Gastrocnemius medialis (tissue), 4 donors: ENCODE results near the gene ATG7. TPM values are rescaled to one million over a fixed set of nuclear protein-coding genes. Genes with fewer than 3 reads are reported as not detected.

Source experiments
- ATAC-seq, 2 donors: fragments of 150-250 bp; one replicate each; pipeline ENCODE4 v1.9.1; 2016
- DNase-seq, 2 donors: peaks; one replicate each; pipeline ENCODE4 v3.0.0-alpha.2; 2019
- H3K27ac ChIP-seq, 4 donors: fragments of 200-600 bp; sonication (generic); 1 replicate in 1 of 4; 2 replicates in 3 of 4; pipeline ENCODE4 v1.5.1; 2016 to 2018; ENCODE audit warnings: mild to moderate bottlenecking in 2 of 4, moderate library complexity in 1 of 4
- H3K27me3 ChIP-seq, 3 donors: fragments of 200-600 bp; sonication (generic) in 2 of 3; 1 replicate in 1 of 3; 2 replicates in 2 of 3; pipeline versions ENCODE4 v1.5.1 to v1.6.0; 2016 to 2019; ENCODE audit warnings: mild to moderate bottlenecking in 1 of 3, moderate library complexity in 1 of 3
- H3K36me3 ChIP-seq, 2 donors: fragments of 200-600 bp; sonication (generic) in 1 of 2; one replicate each; pipeline ENCODE4 v1.5.1; 2017 to 2018
- H3K4me1 ChIP-seq, 2 donors: fragments of 200-600 bp; sonication (generic) in 1 of 2; one replicate each; pipeline ENCODE4 v1.5.1; 2016 to 2017; ENCODE audit warnings: mild to moderate bottlenecking in 2 of 2
- H3K4me3 ChIP-seq, 4 donors: fragments of 200-600 bp; sonication (generic) in 3 of 4; 1 replicate in 1 of 4; 2 replicates in 3 of 4; pipeline ENCODE4 v1.5.1; 2016 to 2019; ENCODE audit warnings: mild to moderate bottlenecking in 2 of 4
- H3K9me3 ChIP-seq, 3 donors: fragments of 200-600 bp; sonication (generic) in 2 of 3; 1 replicate in 1 of 3; 2 replicates in 2 of 3; pipeline ENCODE4 v1.5.1; 2016 to 2019
- CTCF ChIP-seq, 5 experiments: fragments of 450-650 bp in 3 of 5; fragments of 200-600 bp in 2 of 5; sonication (generic) in 2 of 5; IDR thresholded peaks in 4 of 5; conservative IDR thresholded peaks in 1 of 5; 1 replicate in 4 of 5; 2 replicates in 1 of 5; pipeline ENCODE4 v1.5.1; 2016 to 2019; ENCODE audit warnings: antibody characterized with exemption in 5 of 5, mild to moderate bottlenecking in 3 of 5, moderate library complexity in 3 of 5
- POLR2A ChIP-seq, 2 donors: fragments of 450-650 bp; IDR thresholded peaks; one replicate each; pipeline ENCODE4 v1.6.1; 2017; ENCODE audit warnings: antibody characterized with exemption in 2 of 2, mild to moderate bottlenecking in 2 of 2, moderate library complexity in 2 of 2
- in situ Hi-C, 4 donors: fragments of 200-750 bp; cut with MboI; loops; one replicate each; pipeline versions ENCODE4 v1.15.0 to v1.8.0; 2017; ENCODE audit warnings: low sequenced_read_pairs in 4 of 4
- intact Hi-C: fragments of 100-400 bp; cut with DNase I; formaldehyde crosslinking; loops from one replicate; pipeline ENCODE4 v1.15.1; 2023; ENCODE audit warnings: low total_unique reads
- total RNA-seq, 4 donors: library from RNA; depleted of rRNA; stranded (reverse); fragments of >200 nt; gene quantifications; one replicate each; pipeline versions ENCODE4 v1.1.0 to v1.2.3, GENCODE V29; 2016

The ATG7 gene
- total RNA-seq, 4 donors from 2014 or later: 13.5 to 29.2 (median 15.0) TPM

GRCh38 chr3:11565492-11565891, 293.3 kb downstream of the ATG7 start:
- in situ Hi-C loops (no loop called here), intact Hi-C loops (no loop called here)
- TF ChIP-seq CTCF (IDR thresholded peaks at IDR 0.05 in 4 of 5, conservative IDR thresholded peaks at IDR 0.05 in 1 of 5) (no peak), POLR2A (IDR thresholded peaks at IDR 0.05) (no peak)
- no peak for DNase-seq
- H3K27me3 ChIP-seq: no peaks in the 10 kb centered on the region
- no peak overlapping the region for H3K4me3 ChIP-seq
- H3K4me1 ChIP-seq: peaks cover 34 to 59% of the 10 kb centered on the region in 2 donors
- no peaks in the 10 kb centered on the region for H3K9me3 ChIP-seq
- no peaks in the 10 kb centered on the region for H3K36me3 ChIP-seq
- ATAC-seq: no peak
- H3K27ac ChIP-seq: peak overlapping the region; percentile 4 to 88 (median 48)

- no peaks in the 10 kb centered on the region for H3K27me3 ChIP-seq
- intact Hi-C loops (no loop called here), in situ Hi-C loops (no loop called here)
- no peak for ATAC-seq
- H3K9me3 ChIP-seq: no peaks in the 10 kb centered on the region
- H3K36me3 ChIP-seq: no peaks in the 10 kb centered on the region
- H3K4me1 ChIP-seq: peaks cover 34 to 59% of the 10 kb centered on the region in 2 donors
- no peak for DNase-seq
- TF ChIP-seq CTCF (IDR thresholded peaks at IDR 0.05 in 4 of 5, conservative IDR thresholded peaks at IDR 0.05 in 1 of 5) (no peak), POLR2A (IDR thresholded peaks at IDR 0.05) (no peak)
- H3K27ac ChIP-seq: peak overlapping the region in 3 of 4 donors; percentile 88
- no peak overlapping the region for H3K4me3 ChIP-seq
Measured at GRCh38 chr3:11565932-11566331, 293.7 kb downstream of the ATG7 start.

DNA sequence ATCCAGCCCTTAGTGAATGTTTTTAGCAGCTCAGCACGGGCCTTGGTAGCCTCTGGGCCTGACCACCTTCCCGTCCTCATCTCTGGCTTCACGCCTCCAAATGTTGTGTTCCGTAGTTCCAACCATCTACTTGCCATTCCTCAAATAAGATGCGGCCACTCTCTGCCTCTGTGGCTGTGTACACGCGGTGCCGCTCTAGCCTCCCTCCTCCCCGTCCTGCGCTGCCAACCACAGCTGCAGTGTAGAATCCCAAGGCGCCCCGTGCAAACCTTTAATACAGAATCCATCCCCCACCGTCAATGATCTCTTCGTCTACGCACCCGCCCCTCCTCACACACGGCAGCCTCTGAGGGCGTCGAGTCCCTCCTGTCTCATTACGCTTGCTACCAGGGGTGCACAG, 294.3 kb downstream of the ATG7 start:
- no peak for ATAC-seq
- no peak for TF ChIP-seq POLR2A (IDR thresholded peaks at IDR 0.05)
- TF ChIP-seq CTCF (IDR thresholded peaks at IDR 0.05 in 4 of 5, conservative IDR thresholded peaks at IDR 0.05 in 1 of 5): no peak
- no peak for DNase-seq
- Histone ChIP-seq H3K9me3 (no peaks in the 10 kb centered on the region), H3K4me1 (peaks cover 37 to 59% of the 10 kb centered on the region in 2 donors), H3K4me3 (no peak overlapping the region), H3K36me3 (no peaks in the 10 kb centered on the region), H3K27me3 (no peaks in the 10 kb centered on the region), H3K27ac (peak overlapping the region; percentile 88 to 90 (median 88))
- intact Hi-C loops: no loop called here
- in situ Hi-C loops: no loop called here

GRCh38 chr3:11566916-11567315, 294.7 kb downstream of the ATG7 start:
- intact Hi-C loops: no loop called here
- Histone ChIP-seq H3K27ac (peak overlapping the region; percentile 88 to 90 (median 88)), H3K4me1 (peaks cover 41 to 58% of the 10 kb centered on the region in 2 donors), H3K27me3 (no peaks in the 10 kb centered on the region), H3K9me3 (no peaks in the 10 kb centered on the region), H3K36me3 (no peaks in the 10 kb centered on the region), H3K4me3 (no peak overlapping the region)
- TF ChIP-seq POLR2A (IDR thresholded peaks at IDR 0.05) (no peak), CTCF (IDR thresholded peaks at IDR 0.05 in 4 of 5, conservative IDR thresholded peaks at IDR 0.05 in 1 of 5) (peak in 1 of 5 experiments; percentile 13)
- DNase-seq: no peak
- no peak for ATAC-seq
- in situ Hi-C loops: no loop called here
